ENCODE results near the gene LRRK1.
"Not testable (repeated sequence)": the region's sequence is repeated elsewhere in the genome, so short reads cannot be mapped to it uniquely, and the experiment has no call there.

LRRK1 gene

DNA sequence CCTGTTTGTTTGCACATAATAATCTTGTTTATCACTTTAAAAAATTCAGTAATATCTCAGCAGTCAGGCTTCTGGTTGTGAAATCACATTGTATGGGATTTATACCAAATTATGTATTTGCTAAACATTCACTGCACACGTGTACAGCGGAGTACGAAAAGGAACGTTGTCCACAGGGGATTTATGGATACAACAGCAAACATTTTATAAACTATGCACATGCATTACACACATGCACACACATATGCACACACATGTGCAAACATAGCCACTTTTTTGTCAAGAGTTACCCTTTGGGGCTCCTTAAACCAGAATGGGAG lies 150.5 kb downstream of the LRRK1 start:
- no peak for DNase-seq (ENCODE audit: low read depth in 2 of 2)

GRCh38 chr15:101070024-101070423 lies 150.9 kb downstream of the LRRK1 start:
- no peak for DNase-seq (ENCODE audit: low read depth in 2 of 2)

- peak; percentile 61 to 64 for DNase-seq (ENCODE audit: low read depth in 2 of 2)
Measured at GRCh38 chr15:101070502-101071273, 151.5 kb downstream of the LRRK1 start.

- no peak for DNase-seq (ENCODE audit: low read depth in 2 of 2)
Measured at GRCh38 chr15:101071651-101072050, 152.5 kb downstream of the LRRK1 start.

DNA sequence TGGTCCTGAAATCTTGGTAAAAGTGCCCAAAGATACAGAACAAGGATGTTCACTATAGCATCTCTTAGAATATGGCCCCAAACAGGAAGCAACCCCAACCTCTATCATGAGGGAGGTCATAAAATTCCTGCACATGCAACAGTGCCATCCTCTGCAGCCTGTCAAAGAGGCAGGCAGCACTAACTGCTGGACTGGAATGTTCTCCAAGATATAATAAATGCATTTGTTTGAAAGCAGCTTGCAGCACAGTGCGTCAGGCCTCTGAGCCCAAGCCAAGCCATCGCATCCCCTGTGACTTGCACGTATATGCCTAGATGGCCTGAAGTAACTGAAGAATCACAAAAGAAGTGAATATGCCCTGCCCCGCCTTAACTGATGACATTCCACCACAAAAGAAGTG lies 153.1 kb downstream of the LRRK1 start:
- DNase-seq (ENCODE audit: low read depth in 2 of 2) = not testable (repeated sequence)

- not testable (repeated sequence) for DNase-seq (ENCODE audit: low read depth in 2 of 2)
Measured at GRCh38 chr15:101077806-101078668, 158.9 kb downstream of the LRRK1 start.

DNA sequence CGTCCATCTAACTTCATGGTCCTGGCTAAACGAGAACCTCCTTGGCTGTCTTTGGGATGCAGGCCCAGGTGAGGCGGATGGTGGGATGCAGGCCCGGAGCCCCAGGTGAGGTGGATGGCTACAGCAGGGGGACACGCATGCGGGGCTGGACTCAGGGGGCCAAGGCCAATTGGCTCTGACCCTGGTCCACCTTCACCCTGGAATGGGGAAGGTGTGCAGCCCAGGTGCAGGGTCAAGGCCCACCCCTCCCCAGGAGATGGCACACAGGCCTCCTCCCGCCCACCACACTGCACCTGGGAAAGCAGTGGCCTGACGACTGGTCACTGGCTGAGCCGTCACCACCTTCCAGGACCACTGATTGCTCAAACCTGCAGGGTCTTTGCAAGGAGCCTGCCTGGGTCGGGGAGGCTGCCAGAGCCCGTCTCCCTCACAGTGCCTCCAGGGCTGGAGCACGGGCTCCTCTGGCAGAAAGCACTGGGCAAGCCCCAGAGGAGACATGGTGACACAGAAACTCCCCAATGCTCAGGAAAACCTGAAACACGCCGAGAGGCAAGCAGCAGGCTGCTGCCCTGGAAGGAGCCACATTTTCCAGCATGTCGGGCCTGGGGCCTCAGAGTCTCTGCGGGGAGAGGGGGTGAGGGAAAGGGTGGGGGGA lies 159.6 kb downstream of the LRRK1 start:
- DNase-seq (ENCODE audit: low read depth in 2 of 2) = no peak

DNA sequence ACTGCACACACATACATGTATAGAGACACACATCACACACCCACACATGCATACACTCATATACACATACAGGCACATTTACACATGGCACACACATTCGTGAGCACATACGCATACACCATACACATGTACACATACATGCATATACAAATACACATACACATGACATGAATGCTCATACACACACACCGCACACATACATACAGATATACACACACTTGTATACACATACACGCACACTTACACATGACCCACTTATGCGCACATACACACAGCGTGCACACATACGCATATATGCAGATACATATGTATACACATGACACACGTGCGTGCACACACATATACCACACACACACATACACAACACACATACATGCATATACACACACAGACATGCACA lies 162.7 kb downstream of the LRRK1 start:
- no peak for DNase-seq (ENCODE audit: low read depth in 2 of 2)

DNA sequence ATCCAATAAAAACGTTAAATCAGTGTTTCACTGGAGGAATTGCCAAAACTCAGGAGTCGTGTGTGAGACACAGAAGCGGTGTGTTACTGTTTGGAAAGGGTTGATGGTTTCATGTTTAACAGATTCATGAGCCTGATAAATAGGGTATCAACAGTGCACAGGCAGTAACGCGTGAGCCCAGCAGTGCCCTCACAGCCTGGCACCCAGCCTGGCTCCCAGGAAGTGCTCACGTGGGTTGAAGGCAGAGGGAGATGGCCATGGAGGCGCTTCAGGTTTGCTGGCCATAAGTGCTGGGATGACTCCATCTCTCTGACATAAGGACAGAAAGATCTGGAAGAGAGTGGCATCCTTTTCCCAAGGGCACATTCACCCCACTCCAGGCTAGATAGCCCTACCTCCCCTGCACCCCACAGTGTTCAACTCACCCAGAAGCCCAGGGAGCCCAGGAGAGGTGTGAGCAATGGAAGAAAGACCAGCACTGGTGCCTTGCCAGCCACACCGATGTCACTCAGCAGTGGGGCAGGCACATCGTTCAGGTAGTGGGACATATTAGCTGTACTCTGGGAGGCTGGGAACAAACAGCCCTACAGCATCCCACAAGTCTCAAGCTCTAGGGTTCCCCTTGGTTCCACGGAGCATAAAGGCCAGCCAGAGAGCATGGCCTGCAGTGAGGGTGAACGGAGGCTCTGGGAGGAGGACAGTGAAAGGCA lies 164.3 kb downstream of the LRRK1 start:
- DNase-seq (ENCODE audit: low read depth in 2 of 2) = no peak

- DNase-seq (ENCODE audit: low read depth in 2 of 2) = no peak
Measured at GRCh38 chr15:101084801-101085200, 165.6 kb downstream of the LRRK1 start.

DNA sequence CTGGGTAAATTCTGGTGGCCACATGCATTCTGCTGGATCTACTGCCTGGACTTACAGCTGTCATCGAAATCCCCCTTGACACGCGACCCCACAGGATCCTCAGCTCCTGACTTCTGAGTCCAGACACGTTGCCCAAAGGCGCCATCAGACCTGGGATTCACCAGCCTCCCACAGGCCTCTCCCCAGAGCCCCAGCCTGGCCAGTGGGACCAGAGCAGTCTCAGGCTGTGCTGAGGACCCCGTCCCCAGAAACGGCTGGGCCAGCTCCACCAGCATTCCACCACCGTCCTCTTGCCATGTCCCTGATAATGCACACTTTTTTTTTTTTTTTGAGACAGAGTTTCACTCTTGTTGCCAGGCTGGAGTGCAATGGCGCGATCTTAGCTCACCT lies 166.1 kb downstream of the LRRK1 start:
- DNase-seq (ENCODE audit: low read depth in 2 of 2) = no peak

- DNase-seq (ENCODE audit: low read depth in 2 of 2) = no peak
Measured at GRCh38 chr15:101086394-101087171, 167.4 kb downstream of the LRRK1 start.

GRCh38 chr15:101087172-101087769 lies 168.1 kb downstream of the LRRK1 start:
- DNase-seq (ENCODE audit: low read depth in 2 of 2) = no peak

DNA sequence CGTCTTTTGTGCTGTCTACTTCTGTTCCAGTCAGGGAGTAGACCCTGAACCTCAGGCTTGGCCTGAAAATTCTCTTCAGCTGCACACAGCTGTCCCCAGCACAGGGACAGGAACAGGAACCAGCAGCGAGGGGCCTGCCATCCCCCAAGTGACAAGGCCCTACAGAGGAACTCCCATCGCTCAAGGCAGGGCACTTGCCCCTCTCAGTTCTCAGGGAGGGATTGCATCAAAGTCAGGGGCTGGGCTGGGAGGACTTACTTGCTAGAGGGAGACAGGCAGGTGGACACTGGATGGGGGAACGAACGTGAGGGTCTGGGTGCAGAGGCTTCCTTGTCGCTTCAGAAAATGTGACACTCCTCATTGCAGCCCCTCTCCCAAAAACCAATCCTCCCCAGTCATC lies 169.1 kb downstream of the LRRK1 start:
- no peak for DNase-seq (ENCODE audit: low read depth in 2 of 2)

DNA sequence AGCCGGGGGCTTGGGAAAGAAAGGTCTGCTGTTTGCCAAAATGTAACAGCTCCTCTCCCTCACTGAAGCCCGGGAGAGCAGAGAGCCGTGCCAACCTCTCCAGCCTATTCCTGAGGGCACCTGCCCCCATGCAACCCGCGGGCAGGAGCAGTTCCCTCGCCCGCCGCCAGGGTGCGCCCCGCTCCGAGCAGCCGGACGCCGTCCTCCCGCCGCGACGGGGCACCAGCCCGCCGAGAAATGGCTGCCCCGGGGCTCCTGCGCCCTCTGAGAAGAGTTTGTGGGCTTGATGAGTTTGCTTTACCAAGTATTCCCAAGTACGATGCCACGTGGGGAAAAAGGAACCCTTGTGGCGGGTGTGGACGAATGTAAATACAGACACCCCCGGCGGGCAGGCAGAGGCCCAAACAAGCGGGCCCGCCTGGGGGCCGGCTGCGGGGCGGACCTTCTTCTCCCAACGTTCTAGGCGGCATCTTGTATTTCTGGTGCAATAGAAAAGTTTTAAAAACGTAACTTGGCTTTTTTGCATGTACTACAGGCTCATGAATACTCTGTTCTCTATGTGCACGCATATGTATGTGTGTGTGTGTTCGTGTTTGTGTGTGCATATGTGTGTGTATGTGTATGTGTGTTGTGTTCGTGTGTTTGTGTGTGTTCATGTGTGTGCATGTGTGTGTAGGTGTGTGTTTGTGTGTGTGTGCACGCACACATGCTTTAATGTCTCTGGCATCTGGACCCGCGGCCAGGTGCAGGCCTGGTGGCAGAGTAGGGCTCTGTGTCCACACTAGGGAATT lies 169.8 kb downstream of the LRRK1 start:
- no peak for DNase-seq (ENCODE audit: low read depth in 2 of 2)

GRCh38 chr15:101089579-101090427 lies 170.6 kb downstream of the LRRK1 start:
- no peak for DNase-seq (ENCODE audit: low read depth in 2 of 2)

- no peak for DNase-seq (ENCODE audit: low read depth in 2 of 2)
Measured at GRCh38 chr15:101090428-101090790, 171.3 kb downstream of the LRRK1 start.

GRCh38 chr15:101091080-101092017 lies 172.2 kb downstream of the LRRK1 start:
- no peak for DNase-seq (ENCODE audit: low read depth in 2 of 2)

Measured in fibroblast of skin of left quadriceps (primary cell).